ENCODE data around the gene HSDL2.

GRCh38 chr9:112396872-112397271 is 17.0 kb downstream of the HSDL2 start:
- TF ChIP-seq GATA2 (IDR thresholded peaks at IDR 0.05; ENCODE audit: low read depth, low read length) (no peak), GATA3 (IDR thresholded peaks at IDR 0.05; ENCODE audit: low read depth, low read length) (no peak)
